Right ventricle myocardium superior (tissue), 1 donor: ENCODE measurements around the gene SH2D6. TPM values are rescaled to one million over a fixed set of nuclear protein-coding genes. Genes with fewer than 3 reads are reported as not detected.
A peak's percentile ranks its signal among the peaks of the same experiment; 100 is the strongest.

ENCODE experiments used
- ATAC-seq: fragments of 200-7000 bp; cut with Tn5 transposase; one replicate; pipeline ENCODE4 v1.9.1; 2020; ENCODE audit warnings: mild to moderate bottlenecking; ENCODE audit not compliant: poor library complexity
- DNase-seq: peaks from one replicate; pipeline ENCODE4 v3.0.0-alpha.2; 2020
- intact Hi-C: fragments of 100-400 bp; cut with DNase I; formaldehyde crosslinking; loops from one replicate; pipeline ENCODE4 v1.11.2; 2022
- total RNA-seq: library from RNA; stranded (reverse); fragmentation: NEBNext Ultra II Directional; extraction: Animal tissue kit (Norgen Biotek cat#: 25700); gene quantifications from one replicate; pipeline ENCODE4 v1.2.1, GENCODE V29; 2021
- donor health status: DM: no; HTN: yes; CAD: no; lungs with severe emphysema.

Gene SH2D6
- total RNA-seq, 1 donor from 2014 or later: 0.24 TPM

DNA sequence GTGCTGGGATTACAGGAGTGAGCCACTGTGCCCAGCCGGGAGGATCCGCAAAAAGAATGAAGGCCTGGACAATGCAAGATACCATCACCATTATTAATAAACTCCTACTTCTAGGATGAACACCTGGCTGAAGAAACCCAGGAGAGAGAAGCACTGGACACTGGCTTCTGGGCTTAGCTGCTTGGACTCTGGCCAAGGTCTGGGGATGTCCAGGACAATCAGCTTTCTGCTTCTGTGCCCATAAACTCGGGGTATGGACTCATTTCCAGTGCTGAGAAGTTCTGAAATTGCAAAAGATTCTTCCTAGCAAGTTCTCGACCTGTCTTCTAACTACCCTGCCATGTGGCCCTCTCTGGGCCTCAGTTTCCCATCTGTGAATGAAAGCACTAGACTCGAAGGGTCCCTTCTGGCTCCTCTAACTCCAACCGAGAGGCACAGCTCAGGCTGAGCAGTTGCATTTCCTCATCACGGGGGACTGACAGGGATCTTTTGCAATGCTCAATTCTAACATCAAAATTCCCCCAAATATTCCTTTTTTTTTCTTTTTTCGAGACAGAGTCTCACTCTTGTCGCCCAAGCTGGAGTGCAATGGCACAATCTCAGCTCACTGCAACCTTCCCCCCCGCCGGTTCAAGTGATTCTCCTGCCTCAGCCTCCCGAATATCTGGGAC, 2.4 kb upstream of the SH2D6 start:
- intact Hi-C loops: no loop called here
- ATAC-seq (no peak), DNase-seq (no peak)

DNA sequence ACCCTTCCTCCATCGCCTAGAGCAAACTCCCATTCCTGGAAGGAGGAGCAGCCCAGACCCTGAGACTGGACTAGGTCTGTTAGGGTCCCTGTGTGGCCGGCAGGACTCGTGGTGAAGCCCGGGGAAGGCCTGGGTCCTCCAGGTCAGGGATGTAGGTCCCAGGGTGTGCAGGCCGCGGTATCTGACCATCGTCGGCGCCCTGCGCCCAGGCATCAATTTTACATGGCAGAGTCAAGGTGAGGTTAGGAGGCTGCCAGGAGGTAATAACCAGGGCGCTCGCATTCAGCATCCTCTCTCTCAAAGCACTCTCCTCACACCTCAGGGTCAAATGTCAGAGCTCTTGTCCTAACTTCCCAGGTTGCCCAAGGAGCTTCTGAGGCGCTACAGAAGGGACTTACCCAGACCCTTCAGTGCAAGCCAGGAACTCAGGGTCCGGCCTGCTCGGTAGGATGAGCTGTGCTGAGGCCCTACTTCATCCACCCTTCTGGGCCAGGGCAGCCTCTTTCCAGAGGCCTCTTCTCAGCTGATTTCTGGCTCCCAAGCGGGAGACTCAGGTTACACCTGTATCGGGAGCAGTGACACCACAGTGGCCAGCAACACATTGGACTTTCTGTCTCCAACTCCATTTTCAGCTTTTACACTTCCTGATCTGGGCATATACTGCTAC, 628 bp downstream of the SH2D6 start:
- DNase-seq (no peak), ATAC-seq (peak; percentile 4)
- intact Hi-C loops: no loop called here

DNA sequence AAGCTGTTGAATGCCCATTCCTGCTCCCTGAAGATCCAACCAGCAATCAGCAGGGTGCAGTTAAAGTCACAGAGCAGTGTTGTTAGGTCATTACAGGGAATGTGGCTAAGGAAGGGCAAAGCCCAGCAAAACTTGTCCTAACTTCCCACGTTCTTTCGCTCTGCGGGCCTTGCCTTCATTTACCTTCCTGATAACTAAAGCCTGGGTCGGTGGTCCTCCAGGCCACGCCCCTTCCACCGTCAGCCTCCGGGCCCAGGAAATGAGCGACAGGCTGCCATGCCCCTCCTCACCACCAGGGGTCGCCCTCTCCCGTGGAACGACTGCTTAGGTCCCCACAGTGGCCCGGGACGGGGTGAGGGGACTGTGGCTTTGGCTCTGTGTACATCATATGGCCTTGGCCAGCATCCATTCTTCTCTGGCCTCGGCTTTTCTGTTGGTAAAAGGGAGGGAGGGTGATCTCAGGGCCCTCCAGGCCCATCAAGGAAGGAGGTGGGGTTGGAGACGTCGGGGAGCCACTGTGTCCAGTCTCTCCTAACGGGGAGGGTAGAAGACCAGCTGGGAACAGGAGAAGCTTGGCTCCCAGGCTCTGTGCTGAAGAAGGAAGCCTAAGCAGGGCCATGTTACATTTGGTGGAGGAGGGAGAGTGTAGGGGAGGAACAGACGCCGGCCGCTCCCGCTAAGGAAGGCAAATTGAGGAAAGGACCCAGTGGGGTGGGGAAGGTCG, 2.2 kb downstream of the SH2D6 start:
- ATAC-seq (peak; percentile 78), DNase-seq (peak; percentile 95)
- intact Hi-C loops: loop anchor here (2.0 kb wide), 1 partner anchor 132 kb away; no protein-coding TSS in a partner anchor

DNA sequence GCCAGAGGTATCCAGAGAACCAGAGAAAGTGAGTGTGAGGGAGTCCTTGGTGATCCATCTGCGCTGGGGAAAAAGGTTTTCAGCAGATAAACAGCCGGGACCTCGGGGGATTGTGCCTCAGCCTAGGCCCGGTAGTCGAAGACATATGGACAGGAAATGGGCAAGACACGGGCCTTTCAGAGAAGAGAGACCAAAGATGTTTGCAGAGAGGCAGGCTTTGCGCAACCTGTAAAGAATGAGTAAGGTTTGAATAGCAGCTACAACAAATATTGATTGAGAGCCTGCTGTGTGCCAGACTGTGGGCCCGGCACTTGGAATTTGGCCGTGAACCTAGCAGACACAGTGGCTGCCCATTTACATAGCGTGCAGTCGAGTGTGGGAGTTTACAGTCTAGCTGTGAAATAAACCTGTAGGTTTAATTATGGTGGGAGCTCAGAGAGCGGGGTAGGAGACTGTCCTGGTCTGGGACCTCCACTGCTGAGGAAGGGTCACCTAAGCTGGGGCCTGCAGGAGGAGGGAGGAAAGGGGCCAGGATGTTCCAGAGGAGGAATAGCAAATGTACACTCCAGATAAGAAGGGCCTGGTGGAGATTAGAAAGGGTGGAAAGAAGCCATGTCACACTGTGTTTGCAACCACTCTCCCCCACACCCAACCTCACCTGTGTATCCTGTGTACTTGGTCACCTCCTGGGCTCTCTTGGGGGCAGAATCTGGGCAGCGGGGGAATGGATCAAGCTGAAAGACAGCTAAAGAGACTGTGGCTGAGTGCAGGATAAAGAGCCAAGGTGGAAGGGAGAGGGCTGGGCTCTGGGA, 3.0 kb downstream of the SH2D6 start:
- peak; percentile 4 for ATAC-seq
- no peak for DNase-seq
- intact Hi-C loops: loop anchor here (2.0 kb wide), 1 partner anchor 131 kb away; no protein-coding TSS in a partner anchor

DNA sequence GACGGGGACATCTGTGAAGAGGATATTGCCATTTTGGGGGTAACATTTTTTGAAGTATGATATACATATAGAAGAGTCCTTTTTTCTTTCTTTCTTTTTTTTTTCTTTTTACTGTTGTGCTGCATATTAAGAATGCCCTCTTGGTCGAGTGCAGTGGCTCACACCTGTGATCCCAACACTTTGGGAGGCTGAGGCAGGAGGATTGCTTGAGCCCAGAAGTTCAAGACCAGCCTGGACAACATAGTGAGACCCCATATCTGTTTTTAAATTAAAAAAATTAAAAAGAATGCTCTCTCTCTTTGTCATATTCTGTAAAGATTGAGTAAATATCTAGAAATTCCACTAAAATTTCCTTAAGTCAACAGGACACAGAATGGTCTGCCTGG, 3.6 kb downstream of the SH2D6 start:
- DNase-seq (no peak), ATAC-seq (no peak)
- intact Hi-C loops: no loop called here

DNA sequence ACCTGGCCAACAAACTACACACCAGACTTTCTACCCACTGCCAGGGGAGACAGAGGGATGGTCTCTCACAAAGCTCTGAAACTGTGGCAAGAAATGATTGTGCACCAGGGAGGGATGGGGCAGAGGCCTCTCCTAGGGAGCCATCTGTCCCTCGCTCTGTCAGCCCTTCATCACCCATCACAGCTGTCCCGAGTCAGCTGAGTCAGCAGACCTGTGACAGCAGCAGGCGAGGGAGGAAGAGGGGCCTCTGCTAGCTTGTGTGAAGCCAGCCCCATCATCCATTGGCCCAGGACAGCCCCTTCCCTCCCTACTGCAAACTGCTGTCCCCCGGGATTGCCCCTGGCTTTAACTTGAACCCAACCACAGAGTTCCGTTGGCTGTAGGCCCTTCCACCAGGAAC, 5.0 kb downstream of the SH2D6 start:
- no peak for ATAC-seq
- DNase-seq: no peak
- intact Hi-C loops: no loop called here

DNA sequence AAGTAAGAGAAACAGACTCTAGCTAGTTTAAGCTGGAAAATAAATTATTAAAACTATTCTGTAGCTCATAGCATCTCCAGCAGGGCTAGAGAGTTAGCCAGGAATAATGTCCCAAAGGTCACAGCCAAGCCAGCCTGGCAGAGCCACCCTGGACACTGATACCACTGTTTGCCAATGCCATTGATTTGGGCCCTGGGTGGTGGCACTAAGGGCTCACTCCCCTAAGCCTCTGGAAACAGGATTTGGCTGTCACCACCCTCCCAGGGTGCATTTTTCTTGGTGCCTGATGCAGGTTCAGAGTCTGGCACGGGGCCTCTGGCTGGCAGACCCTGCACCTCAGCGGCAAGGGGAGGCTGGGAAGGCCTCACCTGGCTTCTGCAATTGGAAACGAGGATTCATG, 7.1 kb downstream of the SH2D6 start:
- DNase-seq (no peak), ATAC-seq (no peak)
- intact Hi-C loops: no loop called here

DNA sequence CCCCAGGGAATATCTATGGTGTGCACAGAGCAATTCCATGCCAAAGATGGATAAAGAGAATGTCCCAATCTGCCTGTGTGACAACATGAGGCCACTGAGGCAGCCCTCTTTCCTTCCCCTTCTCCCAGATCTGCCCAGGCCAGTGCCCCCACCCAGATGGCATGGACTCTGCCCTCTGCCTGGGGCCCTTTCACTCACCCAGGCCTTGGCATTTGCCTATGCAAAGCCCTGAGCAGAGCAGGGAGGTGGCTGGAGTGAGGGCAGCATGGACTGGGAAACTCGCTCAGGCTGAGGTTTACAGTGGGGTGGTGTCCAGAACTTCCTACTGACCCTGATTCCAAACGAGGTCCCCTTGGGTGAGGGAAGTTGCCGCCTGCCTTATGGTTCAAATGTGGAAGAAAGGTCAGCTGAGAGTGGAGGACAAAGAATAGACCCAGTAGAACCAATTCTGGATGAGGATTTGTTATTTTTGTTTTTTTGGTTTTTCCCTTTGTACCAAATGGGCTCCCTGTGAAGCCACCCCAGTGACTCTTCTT, 8.9 kb downstream of the SH2D6 start:
- DNase-seq (no peak), ATAC-seq (no peak)
- intact Hi-C loops: no loop called here

DNA sequence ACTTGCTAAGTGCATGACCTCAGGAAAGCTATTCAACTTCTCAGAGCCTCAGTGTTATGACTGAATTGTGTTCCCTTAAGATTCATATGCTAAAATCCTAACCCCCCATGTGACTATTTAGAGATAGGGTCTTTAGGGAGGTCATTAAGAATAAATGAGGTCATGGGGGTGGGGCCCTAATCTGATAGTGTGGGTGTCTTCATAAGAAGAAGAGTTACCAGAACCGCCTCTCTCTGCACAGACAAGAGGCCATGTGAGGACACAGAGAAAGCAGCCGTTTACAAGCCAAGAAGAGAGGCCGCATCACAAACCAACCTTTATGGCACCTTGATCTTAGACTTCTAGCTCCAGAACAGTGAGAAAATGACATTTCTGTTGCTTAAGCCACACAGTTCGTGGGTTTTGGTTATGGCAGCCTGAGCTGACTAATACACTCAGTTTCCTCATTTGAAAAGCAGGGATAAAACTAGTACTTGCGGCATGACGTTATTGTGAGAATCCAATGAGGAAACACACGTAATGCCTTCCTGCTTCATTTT, 9.9 kb downstream of the SH2D6 start:
- no peak for DNase-seq
- intact Hi-C loops: no loop called here
- ATAC-seq: no peak

DNA sequence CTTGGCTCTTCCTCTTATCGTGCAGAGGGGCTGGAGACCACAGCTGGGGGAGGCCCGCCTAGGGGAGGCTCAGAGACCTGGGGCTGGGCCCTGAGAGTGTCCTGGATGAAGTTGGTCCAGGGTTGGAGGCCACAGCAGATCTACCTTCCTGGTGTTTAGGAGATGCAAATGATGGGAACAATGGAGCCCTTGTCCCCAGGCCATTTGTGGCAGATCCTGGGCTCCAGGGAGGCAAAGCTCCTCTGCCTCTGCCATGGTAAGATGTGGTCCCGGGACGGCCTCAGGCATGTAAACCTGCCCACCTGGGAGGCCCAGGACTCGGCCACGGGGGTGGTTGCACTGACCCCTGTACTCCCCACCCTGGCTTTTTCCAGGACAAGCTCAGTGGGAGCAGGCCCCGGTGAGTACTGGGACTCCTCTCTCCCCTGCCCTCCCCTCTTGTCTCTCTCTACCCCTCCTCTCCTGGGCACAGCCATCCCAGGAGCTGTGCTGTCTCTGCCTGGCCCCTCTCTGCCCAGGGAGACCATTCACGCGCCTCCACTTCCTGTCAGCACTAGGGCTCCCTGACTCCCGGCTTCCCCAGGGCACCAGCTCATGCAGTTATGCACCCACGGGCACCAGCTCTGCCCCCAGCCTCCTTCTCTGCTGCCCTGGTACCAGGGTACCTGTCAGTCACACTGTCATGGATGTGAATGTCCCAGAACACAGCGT, 10.9 kb downstream of the SH2D6 start:
- ATAC-seq (no peak), DNase-seq (no peak)
- intact Hi-C loops: no loop called here

DNA sequence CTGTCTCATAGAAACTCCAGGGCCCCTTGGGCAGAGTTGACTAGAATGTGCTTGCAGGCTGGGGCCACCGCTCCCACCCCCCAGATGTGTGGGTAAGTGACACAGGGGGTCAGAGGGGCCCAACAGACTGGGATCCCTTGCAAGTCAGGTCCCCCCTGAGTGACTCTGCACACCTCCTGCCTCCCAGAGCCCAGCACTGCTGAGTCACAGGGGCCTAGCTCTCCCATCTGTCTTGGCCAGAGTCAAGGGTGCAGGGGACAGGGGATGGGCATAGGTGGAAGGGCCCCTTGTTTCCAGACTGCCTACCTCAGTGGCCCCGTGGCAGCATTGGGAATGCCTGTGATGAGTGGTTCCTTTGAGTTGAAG, 11.4 kb downstream of the SH2D6 start:
- DNase-seq: no peak
- intact Hi-C loops: no loop called here
- ATAC-seq: no peak

DNA sequence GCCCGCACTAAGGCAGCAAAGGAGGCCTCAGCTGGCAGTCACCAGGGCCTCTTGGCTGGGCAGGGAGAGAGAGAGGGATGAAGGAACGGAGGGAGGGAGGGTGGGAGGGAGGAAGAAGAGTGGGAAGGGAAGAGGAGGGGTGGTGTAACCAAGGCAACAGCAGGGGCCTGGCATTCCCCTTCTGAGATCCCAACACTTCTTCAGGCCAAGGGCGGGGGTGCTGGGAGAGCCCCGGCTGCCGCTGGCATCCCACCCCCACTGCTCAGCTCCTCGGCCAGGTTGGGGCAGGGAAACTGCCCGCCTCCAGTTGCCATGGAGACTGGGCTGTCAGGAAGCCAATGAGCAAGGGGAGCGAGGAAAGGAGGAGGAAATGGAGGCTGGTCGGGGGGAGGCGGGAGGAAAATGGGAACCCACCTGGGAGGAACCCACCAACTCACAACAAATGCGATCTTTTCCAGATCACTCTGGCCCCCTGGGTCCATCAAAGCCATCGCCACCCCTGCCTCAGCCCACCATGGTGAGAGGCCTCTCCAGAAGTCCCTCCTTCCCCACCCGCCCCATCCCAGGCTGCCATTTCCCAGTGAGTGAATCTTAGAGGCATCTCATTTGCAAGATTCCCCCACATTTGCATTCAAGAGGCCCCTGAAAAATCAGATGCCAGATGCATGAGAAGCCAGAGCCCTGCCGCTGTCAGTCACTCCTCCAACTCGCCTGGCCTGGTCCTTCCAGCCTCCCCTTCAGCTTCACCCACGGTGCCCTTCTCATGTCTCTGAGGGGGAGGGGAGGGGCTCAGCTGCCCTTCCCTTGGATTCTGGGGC, 12.4 kb downstream of the SH2D6 start:
- intact Hi-C loops: no loop called here
- ATAC-seq (no peak), DNase-seq (no peak)

DNA sequence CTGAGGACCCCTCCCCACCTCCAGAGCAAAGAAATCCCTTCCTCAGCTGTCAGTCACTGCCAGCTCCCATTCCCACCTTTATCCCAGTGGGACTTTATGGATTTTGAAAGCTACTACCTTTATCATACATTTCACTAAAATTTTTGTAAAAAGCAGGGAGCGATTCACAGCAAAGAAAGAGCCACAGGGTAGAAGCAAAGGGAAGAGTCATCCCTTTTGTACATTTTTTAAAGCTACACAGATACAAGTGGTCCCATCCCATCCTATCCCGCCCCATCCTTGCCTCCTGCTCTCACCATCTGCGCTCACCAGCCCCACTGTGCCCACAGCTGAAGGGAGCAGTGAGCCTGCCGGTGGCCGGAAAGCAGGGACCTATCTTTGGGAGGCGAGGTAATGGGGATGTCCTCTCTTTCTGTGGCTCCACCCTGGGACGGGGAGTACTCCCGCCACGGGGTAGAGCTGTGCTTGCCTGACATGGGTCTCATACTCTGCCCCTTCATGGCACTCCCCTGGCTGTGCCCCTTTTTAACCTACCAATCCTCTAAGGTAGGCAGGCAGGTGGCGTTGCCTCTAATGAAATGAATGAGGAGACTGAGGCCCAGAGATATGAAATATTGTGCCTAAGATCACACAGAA, 13.2 kb downstream of the SH2D6 start:
- no peak for DNase-seq
- intact Hi-C loops: no loop called here
- no peak for ATAC-seq

DNA sequence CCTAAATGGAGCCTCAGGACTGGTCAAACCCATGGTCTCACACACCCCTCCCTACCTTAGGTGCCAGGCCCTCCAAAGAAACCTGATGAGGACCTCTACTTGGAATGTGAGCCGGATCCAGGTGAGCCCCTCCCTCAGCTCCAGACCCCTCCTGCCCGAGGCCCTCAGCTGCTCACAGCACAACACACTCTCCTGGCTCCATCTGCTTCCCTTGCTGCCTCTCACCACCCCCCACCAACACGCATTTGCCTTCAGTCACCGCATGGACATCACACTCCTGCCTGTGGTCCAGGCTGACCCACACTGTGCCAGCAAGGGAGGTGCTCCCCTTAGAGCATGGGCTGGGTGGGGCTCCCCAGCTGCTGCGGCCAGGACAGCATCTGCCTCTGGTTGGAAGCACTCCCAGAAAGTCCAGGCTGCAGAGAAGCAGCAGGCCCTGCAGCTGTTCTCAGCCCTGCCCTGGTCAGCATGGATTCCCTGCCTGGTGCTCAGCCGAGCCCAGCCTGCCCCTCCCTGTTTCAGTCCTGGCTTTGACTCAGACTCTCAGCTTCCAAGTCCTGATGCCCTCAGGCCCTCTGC, 15.1 kb downstream of the SH2D6 start:
- DNase-seq (peak; percentile 92), ATAC-seq (peak; percentile 71)
- intact Hi-C loops: no loop called here

DNA sequence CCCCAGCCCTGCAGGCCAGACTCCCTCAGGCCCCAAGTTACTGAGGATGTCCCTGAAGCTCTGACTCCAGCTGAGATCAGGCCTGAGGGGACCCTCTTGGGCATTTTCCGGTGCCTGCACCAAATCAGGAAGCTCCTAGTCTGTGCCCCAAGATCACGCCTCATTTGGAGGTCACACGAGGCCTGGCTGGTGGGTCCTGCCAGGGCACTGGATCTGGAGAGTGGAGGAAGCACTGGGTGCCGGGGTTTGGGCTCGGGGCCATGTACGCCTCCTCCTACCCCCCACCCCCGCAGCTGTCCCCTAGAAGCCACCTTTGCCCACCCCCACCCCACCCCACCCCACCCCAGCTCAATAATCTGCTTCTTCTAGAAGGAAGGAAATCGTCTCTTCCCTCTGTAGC, 16.2 kb downstream of the SH2D6 start:
- intact Hi-C loops: loop anchor here (5.0 kb wide), 1 partner anchor 103 kb away; the partner anchor contains the start of gene MAT2A
- DNase-seq (no peak), ATAC-seq (no peak)

DNA sequence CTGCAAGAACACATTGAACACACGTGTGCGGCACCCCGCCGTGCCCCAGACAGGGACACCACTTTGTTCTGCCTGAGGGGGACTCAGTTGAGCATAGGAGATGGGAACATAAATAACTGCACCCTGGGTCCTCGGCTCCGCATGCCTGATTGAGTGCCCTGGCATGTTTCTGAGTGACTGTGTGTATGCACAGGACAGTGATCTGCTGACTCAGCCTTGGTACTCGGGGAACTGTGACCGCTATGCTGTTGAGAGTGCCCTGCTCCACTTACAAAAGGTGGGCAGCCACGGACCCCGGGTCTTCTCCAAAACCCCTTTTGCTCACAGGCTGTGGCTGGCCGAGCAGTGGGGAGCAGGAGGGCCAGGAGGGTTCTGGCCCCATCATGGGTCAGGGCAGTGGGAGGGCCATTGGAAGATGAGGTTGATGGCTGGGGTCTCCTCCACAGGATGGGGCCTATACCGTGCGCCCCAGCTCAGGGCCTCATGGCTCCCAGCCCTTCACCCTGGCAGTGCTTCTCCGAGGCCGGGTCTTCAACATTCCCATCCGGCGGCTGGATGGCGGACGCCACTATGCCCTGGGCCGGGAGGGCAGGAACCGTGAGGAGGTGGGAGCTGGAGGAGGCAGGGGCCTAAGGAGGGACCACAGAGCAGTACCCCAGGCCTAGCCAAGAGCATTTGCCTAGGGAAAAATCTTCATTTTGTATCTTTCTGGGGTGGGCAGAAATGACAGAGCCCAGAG, 16.9 kb downstream of the SH2D6 start:
- intact Hi-C loops: loop anchor here (5.0 kb wide), 1 partner anchor 102 kb away; the partner anchor contains the start of gene MAT2A
- ATAC-seq (no peak), DNase-seq (no peak)
